ENCODE data around the gene SPRTN.

SPRTN gene

GRCh38 chr1:231404318-231404717, 66.2 kb downstream of the SPRTN start:
- no peaks in the 10 kb centered on the region for H3K9me3 ChIP-seq (ENCODE audit: control insufficient read depth, low read length)
- no peak overlapping the region for H3K4me3 ChIP-seq (ENCODE audit: insufficient read depth, low read depth, low read length, poor library complexity, severe bottlenecking)
- H3K4me1 ChIP-seq (ENCODE audit: control insufficient read depth, insufficient read depth, low read length, poor library complexity, severe bottlenecking) = no peaks in the 10 kb centered on the region

More at GRCh38 chr1:231404318-231404717, 66.2 kb downstream of the SPRTN start:
- Histone ChIP-seq H3K27ac (ENCODE audit: insufficient read depth, low read length, poor library complexity, severe bottlenecking) (no peak overlapping the region), H3K36me3 (ENCODE audit: control insufficient read depth, insufficient read depth, low read length) (no peaks in the 10 kb centered on the region), H3K27me3 (replicated peaks; ENCODE audit: control insufficient read depth, insufficient read depth, low read length, poor library complexity, severe bottlenecking) (no peaks in the 10 kb centered on the region)
- DNase-seq = no peak

Measured in effector memory CD4-positive, alpha-beta T cell (primary cell).